Hematopoietic multipotent progenitor cell (in vitro differentiated cells): ENCODE measurements around the gene NFXL1. TPM values are rescaled to one million over a fixed set of nuclear protein-coding genes. Genes with fewer than 3 reads are reported as not detected.

Experiments
- DNase-seq, 3 donors: peaks; one replicate each; pipeline ENCODE4 v3.0.0-alpha.2; 2011 to 2015; ENCODE audit warnings: low read depth in 2 of 3, low spot score in 2 of 3
- total RNA-seq: library from RNA; depleted of rRNA; stranded (reverse); fragments of >200 nt; gene quantifications from one replicate; pipeline ENCODE4 v1.2.3, GENCODE V29; 2012

Gene NFXL1
- total RNA-seq, 1 donor: 7.3 TPM

- no peak for DNase-seq
These were observed 14.7 kb downstream of the NFXL1 start for GRCh38 chr4:47899639-47900038.

GRCh38 chr4:47891928-47892327 is 22.5 kb downstream of the NFXL1 start:
- DNase-seq: no peak

- no peak for DNase-seq
These were observed 32.2 kb downstream of the NFXL1 start for GRCh38 chr4:47882228-47882627.

GRCh38 chr4:47879458-47879857 is 34.9 kb downstream of the NFXL1 start:
- no peak for DNase-seq

GRCh38 chr4:47876784-47877546 is 37.4 kb downstream of the NFXL1 start:
- no peak for DNase-seq

GRCh38 chr4:47876310-47876709 is 38.1 kb downstream of the NFXL1 start:
- no peak for DNase-seq

- DNase-seq: no peak
These were observed 40.4 kb downstream of the NFXL1 start for GRCh38 chr4:47873877-47874541.

- DNase-seq: no peak
These were observed 50.9 kb downstream of the NFXL1 start for GRCh38 chr4:47863486-47863885.

- DNase-seq: no peak
These were observed 52.1 kb downstream of the NFXL1 start for GRCh38 chr4:47862297-47862696.

GRCh38 chr4:47860305-47860704 is 54.1 kb downstream of the NFXL1 start:
- no peak for DNase-seq

- no peak for DNase-seq
These were observed 56.4 kb downstream of the NFXL1 start for GRCh38 chr4:47858006-47858405.

GRCh38 chr4:47856713-47857112 is 57.7 kb downstream of the NFXL1 start:
- DNase-seq: no peak

- no peak for DNase-seq
These were observed 59.0 kb downstream of the NFXL1 start for GRCh38 chr4:47855350-47855749.

- no peak for DNase-seq
These were observed 62.2 kb downstream of the NFXL1 start for GRCh38 chr4:47852136-47852535.

GRCh38 chr4:47849466-47849865 is 64.9 kb downstream of the NFXL1 start:
- no peak for DNase-seq

GRCh38 chr4:47848041-47848440 is 66.3 kb downstream of the NFXL1 start:
- DNase-seq: peak in 2 of 3 donors; percentile 5 to 38

GRCh38 chr4:47842985-47843384 is 71.4 kb downstream of the NFXL1 start:
- DNase-seq: no peak

- no peak for DNase-seq
These were observed 74.1 kb downstream of the NFXL1 start for GRCh38 chr4:47840291-47840690.

GRCh38 chr4:47839259-47839658 is 75.1 kb downstream of the NFXL1 start:
- DNase-seq: peak in 2 of 3 donors; percentile 31 to 68

- DNase-seq: no peak
These were observed 75.9 kb downstream of the NFXL1 start for GRCh38 chr4:47838445-47838844.

- peak in 1 of 3 donors; percentile 8 for DNase-seq
These were observed 76.5 kb downstream of the NFXL1 start, which contains the start of gene CORIN for GRCh38 chr4:47837908-47838294. Gene CORIN (minus strand): TSS chr4:47838067. CDS start chr4:47837949, 118 bp downstream.
